Caco-2 (cell line): Measurements from ENCODE around the gene PLCB2. TPM values are rescaled to one million over a fixed set of nuclear protein-coding genes. Genes with fewer than 3 reads are reported as not detected.

Experiments used
- BruUV-seq: library from RNA; stranded (reverse); fragments of 400-500 nt; replicated peaks from 2 replicates; lab custom pipeline; 2021; lab: Mats Ljungman, UMichigan
- CTCF ChIA-PET: fragments of 300-600 bp; sonication (Branson Sonifier 250); formaldehyde crosslinking; loops from one replicate; lab custom pipeline; 2022; ENCODE audit warnings: antibody characterized with exemption; lab: Charles Lee
- POLR2A ChIA-PET: fragments of 300-600 bp; sonication (Branson Sonifier 250); formaldehyde crosslinking; loops from one replicate; lab custom pipeline; 2022; ENCODE audit warnings: antibody characterized with exemption; lab: Charles Lee
- DNase-seq, 2 experiments: peaks; one replicate each; pipeline versions ENCODE4 v3.0.0 to v3.0.0-alpha.2; 2020 to 2022
- H3K27me3 ChIP-seq: replicated peaks from 2 replicates; pipeline ENCODE4 v1.6.0; 2011; ENCODE audit warnings: low read length; ENCODE audit not compliant: control insufficient read depth, insufficient read depth
- H3K36me3 ChIP-seq: 2 replicates; pipeline ENCODE4 v1.5.1; 2011; ENCODE audit warnings: low read length; ENCODE audit not compliant: control insufficient read depth, insufficient read depth
- H3K4me1 ChIP-seq: fragments of 250-450 bp; sonication (Bioruptor Pico); 2 replicates; pipeline ENCODE4 v1.5.1; 2020; ENCODE audit warnings: mild to moderate bottlenecking
- H3K4me3 ChIP-seq: 2 replicates; pipeline ENCODE4 v1.5.1; 2011; ENCODE audit warnings: low read depth, mild to moderate bottlenecking, control low read depth, low read length
- H3K9me3 ChIP-seq: fragments of 250-450 bp; sonication (Bioruptor Pico); 2 replicates; pipeline ENCODE4 v1.5.1; 2020; ENCODE audit warnings: mild to moderate bottlenecking, moderate library complexity
- H3K27ac Mint-ChIP-seq: one replicate; pipeline ENCODE4 v1.8.0; 2022; ENCODE audit warnings: mixed read lengths; ENCODE audit not compliant: unreplicated experiment
- H3K27me3 Mint-ChIP-seq: one replicate; pipeline ENCODE4 v1.8.0; 2022; ENCODE audit warnings: mixed read lengths; ENCODE audit not compliant: insufficient read depth, unreplicated experiment
- H3K36me3 Mint-ChIP-seq: one replicate; pipeline ENCODE4 v1.8.0; 2022; ENCODE audit warnings: mild to moderate bottlenecking, mixed read lengths; ENCODE audit not compliant: insufficient read depth, unreplicated experiment
- H3K4me1 Mint-ChIP-seq: one replicate; pipeline ENCODE4 v1.8.0; 2022; ENCODE audit warnings: low read depth, mixed read lengths; ENCODE audit not compliant: unreplicated experiment
- H3K4me3 Mint-ChIP-seq: one replicate; pipeline ENCODE4 v1.8.0; 2022; ENCODE audit warnings: mild to moderate bottlenecking, moderate library complexity, mixed read lengths; ENCODE audit not compliant: unreplicated experiment
- H3K9me3 Mint-ChIP-seq: one replicate; pipeline ENCODE4 v1.8.0; 2022; ENCODE audit warnings: mixed read lengths; ENCODE audit not compliant: unreplicated experiment
- CTCF ChIP-seq, 2 experiments: fragments of 200-600 bp in 1 of 2; IDR thresholded peaks; 1 replicate in 1 of 2; 2 replicates in 1 of 2; pipeline versions ENCODE4 v1.5.1 to v1.8.0; 2011 to 2022; ENCODE audit warnings: antibody characterized with exemption in 1 of 2, control low read depth in 1 of 2, inconsistent platforms in 1 of 2, low read depth in 1 of 2, low read length in 1 of 2, mild to moderate bottlenecking in 1 of 2, moderate library complexity in 1 of 2; ENCODE audit not compliant: insufficient read depth in 1 of 2, severe bottlenecking in 1 of 2, unreplicated experiment in 1 of 2
- intact Hi-C: fragments of 100-400 bp; cut with micrococcal nuclease; formaldehyde crosslinking; loops from one replicate; pipeline ENCODE4 v1.10.0; 2022; ENCODE audit not compliant: unreplicated experiment
- total RNA-seq: library from RNA; stranded (reverse); gene quantifications from 2 replicates; pipeline ENCODE4 v1.2.3, GENCODE V29; 2022

PLCB2 gene
- total RNA-seq, 1 experiment from 2014 or later = 4.7 TPM

GRCh38 chr15:40300771-40301170 is 7.0 kb downstream of the PLCB2 start:
- BruUV-seq = no TSS peak
- Mint-ChIP-seq H3K4me3 (no peak overlapping the region), H3K4me1 (peaks cover 11% of the 10 kb centered on the region), H3K9me3 (no peaks in the 10 kb centered on the region), H3K36me3 (no peaks in the 10 kb centered on the region), H3K27me3 (no peaks in the 10 kb centered on the region), H3K27ac (no peak overlapping the region)
- ChIA-PET CTCF (interaction anchor here (1.1 to 1.6 kb wide), 4 partner anchors 9 to 21 kb away, joined by 4 to 11 read pairs (median 5); no protein-coding TSS in a partner anchor), POLR2A (no interaction called here)
- no peak overlapping the region for H3K4me3 ChIP-seq
- no peaks in the 10 kb centered on the region; the same call in 1 of the 2 replicates for H3K9me3 ChIP-seq
- intact Hi-C loops = no loop called here
- no peak for DNase-seq
- peaks cover 6% of the 10 kb centered on the region for H3K4me1 ChIP-seq
- TF ChIP-seq CTCF (IDR thresholded peaks at IDR 0.05; ENCODE audit: insufficient read depth in 1 of 2, low read depth in 1 of 2, low read length in 1 of 2, severe bottlenecking in 1 of 2, unreplicated experiment in 1 of 2) = no peak
- no peaks in the 10 kb centered on the region for H3K27me3 ChIP-seq
- H3K36me3 ChIP-seq = no peaks in the 10 kb centered on the region

- POLR2A ChIA-PET = no interaction called here
- intact Hi-C loops = no loop called here
- H3K27ac Mint-ChIP-seq = no peak overlapping the region
- no peaks in the 10 kb centered on the region for H3K27me3 ChIP-seq
- TF ChIP-seq CTCF (IDR thresholded peaks at IDR 0.05; ENCODE audit: insufficient read depth in 1 of 2, low read depth in 1 of 2, low read length in 1 of 2, severe bottlenecking in 1 of 2, unreplicated experiment in 1 of 2) = no peak
- CTCF ChIA-PET = no interaction called here
- H3K36me3 Mint-ChIP-seq = no peaks in the 10 kb centered on the region
- no peaks in the 10 kb centered on the region for H3K9me3 Mint-ChIP-seq
- DNase-seq = no peak
- no peaks in the 10 kb centered on the region for H3K36me3 ChIP-seq
- H3K9me3 ChIP-seq = no peaks in the 10 kb centered on the region; the same call in 1 of the 2 replicates
- peaks cover 6% of the 10 kb centered on the region for H3K4me1 ChIP-seq
- H3K4me3 Mint-ChIP-seq = no peak overlapping the region
- no TSS peak for BruUV-seq
- no peaks in the 10 kb centered on the region for H3K27me3 Mint-ChIP-seq
- H3K4me1 Mint-ChIP-seq = peaks cover 11% of the 10 kb centered on the region
- H3K4me3 ChIP-seq = no peak overlapping the region
These were observed 7.4 kb downstream of the PLCB2 start for GRCh38 chr15:40300367-40300766.

GRCh38 chr15:40298216-40298935 is 9.4 kb downstream of the PLCB2 start:
- DNase-seq = no peak
- H3K9me3 Mint-ChIP-seq = no peaks in the 10 kb centered on the region
- H3K27ac Mint-ChIP-seq = no peak overlapping the region
- H3K27me3 Mint-ChIP-seq = no peaks in the 10 kb centered on the region
- TF ChIP-seq CTCF (IDR thresholded peaks at IDR 0.05; ENCODE audit: insufficient read depth in 1 of 2, low read depth in 1 of 2, low read length in 1 of 2, severe bottlenecking in 1 of 2, unreplicated experiment in 1 of 2) = no peak
- no peaks in the 10 kb centered on the region for H3K36me3 Mint-ChIP-seq
- Histone ChIP-seq H3K36me3 (no peaks in the 10 kb centered on the region), H3K4me3 (no peak overlapping the region), H3K4me1 (peaks cover 6% of the 10 kb centered on the region), H3K27me3 (no peaks in the 10 kb centered on the region), H3K9me3 (no peaks in the 10 kb centered on the region; the same call in 1 of the 2 replicates)
- ChIA-PET POLR2A (no interaction called here), CTCF (no interaction called here)
- intact Hi-C loops = no loop called here
- no peak overlapping the region for H3K4me3 Mint-ChIP-seq
- H3K4me1 Mint-ChIP-seq = peaks cover 11% of the 10 kb centered on the region
- BruUV-seq = no TSS peak
